ENCODE results near the gene ADGRL1.

DNA sequence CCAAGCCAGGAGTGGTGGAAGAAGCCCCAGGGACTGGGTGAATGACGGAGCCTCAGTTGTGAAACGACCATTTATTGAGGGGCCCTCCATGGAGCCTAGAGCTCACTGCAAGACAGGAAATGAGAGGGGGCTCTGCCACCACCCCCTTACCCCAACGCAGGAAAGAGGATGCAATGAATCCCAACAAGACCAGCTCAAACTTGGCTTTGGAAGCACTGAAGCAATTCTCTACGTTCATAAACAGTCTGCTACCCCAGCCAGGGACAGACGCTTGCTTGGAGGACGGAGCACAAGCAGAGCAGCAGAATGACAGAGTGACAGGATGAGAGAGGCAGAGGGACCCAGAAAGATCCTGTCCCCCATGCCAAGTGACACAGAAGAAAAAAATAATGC, 89.4 kb downstream of the ADGRL1 start:
- TF ChIP-seq POLR2A (IDR thresholded peaks at IDR 0.05): no peak
- TF ChIP-seq, protein P1, sequence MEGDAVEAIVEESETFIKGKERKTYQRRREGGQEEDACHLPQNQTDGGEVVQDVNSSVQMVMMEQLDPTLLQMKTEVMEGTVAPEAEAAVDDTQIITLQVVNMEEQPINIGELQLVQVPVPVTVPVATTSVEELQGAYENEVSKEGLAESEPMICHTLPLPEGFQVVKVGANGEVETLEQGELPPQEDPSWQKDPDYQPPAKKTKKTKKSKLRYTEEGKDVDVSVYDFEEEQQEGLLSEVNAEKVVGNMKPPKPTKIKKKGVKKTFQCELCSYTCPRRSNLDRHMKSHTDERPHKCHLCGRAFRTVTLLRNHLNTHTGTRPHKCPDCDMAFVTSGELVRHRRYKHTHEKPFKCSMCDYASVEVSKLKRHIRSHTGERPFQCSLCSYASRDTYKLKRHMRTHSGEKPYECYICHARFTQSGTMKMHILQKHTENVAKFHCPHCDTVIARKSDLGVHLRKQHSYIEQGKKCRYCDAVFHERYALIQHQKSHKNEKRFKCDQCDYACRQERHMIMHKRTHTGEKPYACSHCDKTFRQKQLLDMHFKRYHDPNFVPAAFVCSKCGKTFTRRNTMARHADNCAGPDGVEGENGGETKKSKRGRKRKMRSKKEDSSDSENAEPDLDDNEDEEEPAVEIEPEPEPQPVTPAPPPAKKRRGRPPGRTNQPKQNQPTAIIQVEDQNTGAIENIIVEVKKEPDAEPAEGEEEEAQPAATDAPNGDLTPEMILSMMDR (IDR thresholded peaks at IDR 0.05 in 4 of 5, conservative IDR thresholded peaks at IDR 0.05 in 1 of 5): no peak
